Duodenal mucosa (tissue), 2 donors: ENCODE data around the gene STAM2.
"Not testable (repeated sequence)": the region's sequence is repeated elsewhere in the genome, so short reads cannot be mapped to it uniquely, and the experiment has no call there.

Experiments used
- H3K27ac ChIP-seq: one replicate; pipeline ENCODE4 v1.7.0; 2013; ENCODE audit warnings: low read depth, low read length
- H3K27me3 ChIP-seq, 2 donors: one replicate each; pipeline ENCODE4 v1.7.0; 2013; ENCODE audit warnings: low read length in 2 of 2, control low read depth in 1 of 2; ENCODE audit not compliant: insufficient read depth in 2 of 2, control insufficient read depth in 1 of 2
- H3K36me3 ChIP-seq, 2 donors: one replicate each; pipeline ENCODE4 v1.7.0; 2013; ENCODE audit warnings: low read length in 2 of 2, control low read depth in 1 of 2; ENCODE audit not compliant: insufficient read depth in 2 of 2, control insufficient read depth in 1 of 2
- H3K4me1 ChIP-seq, 2 donors: one replicate each; pipeline ENCODE4 v1.7.0; 2013; ENCODE audit warnings: low read length in 2 of 2, control low read depth in 1 of 2; ENCODE audit not compliant: insufficient read depth in 2 of 2, control insufficient read depth in 1 of 2
- H3K4me3 ChIP-seq, 2 donors: one replicate each; pipeline ENCODE4 v1.7.0; 2013; ENCODE audit warnings: low read length in 2 of 2, low read depth in 1 of 2
- H3K9ac ChIP-seq, 2 donors: one replicate each; pipeline ENCODE4 v1.7.0; 2013; ENCODE audit warnings: low read length in 2 of 2, low read depth in 1 of 2
- H3K9me3 ChIP-seq, 2 donors: one replicate each; pipeline ENCODE4 v1.7.0; 2013; ENCODE audit warnings: low read length in 2 of 2, control low read depth in 1 of 2; ENCODE audit not compliant: control insufficient read depth in 1 of 2

STAM2 gene

DNA sequence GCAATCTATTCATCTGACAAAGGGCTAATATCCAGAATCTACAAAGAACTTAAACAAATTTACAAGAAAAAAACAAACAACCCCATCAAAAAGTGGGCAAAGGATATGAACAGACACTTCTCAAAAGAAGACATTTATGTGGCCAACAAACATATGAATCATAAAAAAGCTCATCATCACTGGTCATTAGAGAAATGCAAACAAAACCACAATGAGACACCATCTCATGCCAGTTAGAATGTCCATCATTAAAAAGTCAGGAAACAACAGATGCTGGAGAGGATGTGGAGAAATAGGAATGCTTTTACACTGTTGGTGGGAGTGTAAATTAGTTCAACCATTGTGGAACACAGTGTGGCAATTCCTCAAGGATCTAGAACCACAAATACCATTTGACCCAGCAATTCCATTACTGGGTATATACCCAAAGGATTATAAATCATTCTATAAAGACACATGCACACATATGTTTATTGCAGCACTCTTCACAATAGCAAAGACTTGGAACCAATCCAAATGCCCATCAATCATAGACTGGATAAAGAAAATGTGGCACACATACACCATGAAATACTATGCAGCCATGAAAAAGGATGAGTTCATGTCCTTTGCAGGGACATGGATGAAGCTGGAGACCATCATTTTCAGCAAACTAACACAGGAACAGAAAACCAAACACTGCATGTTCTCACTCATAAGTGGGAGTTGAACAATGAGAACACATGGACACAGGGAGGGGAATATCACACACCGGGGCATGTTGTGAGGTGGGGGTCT is 22.1 kb upstream of the STAM2 start:
- not testable (repeated sequence) for H3K27me3 ChIP-seq, H3K4me3 ChIP-seq, H3K27ac ChIP-seq, H3K9ac ChIP-seq, H3K4me1 ChIP-seq, H3K36me3 ChIP-seq, H3K9me3 ChIP-seq

DNA sequence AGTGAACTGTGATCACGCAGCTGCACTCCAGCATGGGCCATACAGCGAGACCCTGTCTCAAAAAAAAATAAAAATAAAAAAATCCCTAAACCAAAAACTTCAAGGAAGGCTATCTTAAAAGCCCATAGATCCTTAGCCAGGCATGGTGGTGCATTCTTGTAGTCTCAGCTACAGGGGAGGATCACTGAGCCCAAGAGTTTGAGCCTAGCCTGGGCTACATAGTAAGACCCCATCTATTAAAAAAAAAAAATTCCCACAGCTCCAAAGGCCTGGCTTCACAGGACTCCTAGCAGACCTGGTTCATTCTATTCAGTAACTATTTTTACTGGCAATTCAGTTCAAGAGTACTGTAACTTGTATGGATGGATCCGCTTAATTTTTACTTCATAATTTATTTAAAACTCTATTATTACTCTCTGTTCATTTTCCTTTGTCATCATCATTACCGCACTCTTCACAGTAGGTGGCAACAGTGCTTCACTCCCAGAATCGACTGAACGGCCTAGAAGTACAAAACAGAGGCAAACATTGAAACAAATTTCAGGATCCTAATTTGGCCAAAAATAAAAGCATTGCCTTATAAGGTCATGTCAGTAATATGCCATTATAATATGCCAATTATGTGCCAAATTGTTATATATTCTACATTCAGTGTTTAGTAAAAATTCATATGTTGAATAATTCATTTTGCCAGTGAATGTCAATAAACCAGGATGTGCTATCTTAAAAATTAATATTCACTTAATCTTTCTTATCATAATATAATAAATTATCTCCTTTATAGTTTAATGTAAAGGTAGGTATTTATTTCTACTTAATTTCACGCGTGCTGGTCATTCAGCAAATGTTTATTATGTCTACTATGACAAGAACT is 14.3 kb upstream of the STAM2 start:
- Histone ChIP-seq H3K27ac (no peak overlapping the region), H3K4me3 (no peak overlapping the region), H3K36me3 (no peaks in the 10 kb centered on the region), H3K9me3 (no peaks in the 10 kb centered on the region), H3K27me3 (no peaks in the 10 kb centered on the region), H3K9ac (no peak overlapping the region), H3K4me1 (no peaks in the 10 kb centered on the region)

DNA sequence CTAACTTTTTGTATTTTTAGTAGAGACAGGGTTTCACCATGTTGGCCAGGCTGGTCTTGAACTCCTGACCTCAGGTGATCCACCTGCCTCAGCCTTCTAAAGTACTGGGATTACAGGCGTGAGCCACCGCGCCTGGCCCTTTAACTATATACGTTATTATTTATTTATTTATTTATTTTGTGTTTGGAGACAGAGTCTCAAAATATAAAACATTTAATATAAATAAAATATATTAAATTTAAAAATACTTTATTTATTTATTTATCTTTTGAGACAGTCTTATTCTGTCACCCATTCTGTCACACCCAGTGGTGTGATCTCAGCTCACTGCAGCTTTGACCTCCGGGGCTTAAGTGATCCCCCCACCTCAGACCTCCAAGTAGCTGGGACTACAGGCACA is 11.2 kb upstream of the STAM2 start:
- H3K9me3 ChIP-seq, H3K4me3 ChIP-seq, H3K4me1 ChIP-seq, H3K9ac ChIP-seq, H3K27me3 ChIP-seq, H3K27ac ChIP-seq, H3K36me3 ChIP-seq: not testable (repeated sequence)

- Histone ChIP-seq H3K27me3 (no peaks in the 10 kb centered on the region), H3K4me3 (no peak overlapping the region), H3K9ac (no peak overlapping the region), H3K9me3 (no peaks in the 10 kb centered on the region), H3K4me1 (no peaks in the 10 kb centered on the region), H3K27ac (no peak overlapping the region), H3K36me3 (no peaks in the 10 kb centered on the region)
These were observed 10.7 kb upstream of the STAM2 start for GRCh38 chr2:152186262-152186661.

- H3K9me3 ChIP-seq = no peaks in the 10 kb centered on the region
- H3K27ac ChIP-seq = no peak overlapping the region
- no peaks in the 10 kb centered on the region for H3K4me1 ChIP-seq
- H3K27me3 ChIP-seq = no peaks in the 10 kb centered on the region
- no peaks in the 10 kb centered on the region for H3K36me3 ChIP-seq
- H3K9ac ChIP-seq = no peak overlapping the region
- no peak overlapping the region for H3K4me3 ChIP-seq
These were observed 8.0 kb upstream of the STAM2 start for GRCh38 chr2:152183401-152184073.

DNA sequence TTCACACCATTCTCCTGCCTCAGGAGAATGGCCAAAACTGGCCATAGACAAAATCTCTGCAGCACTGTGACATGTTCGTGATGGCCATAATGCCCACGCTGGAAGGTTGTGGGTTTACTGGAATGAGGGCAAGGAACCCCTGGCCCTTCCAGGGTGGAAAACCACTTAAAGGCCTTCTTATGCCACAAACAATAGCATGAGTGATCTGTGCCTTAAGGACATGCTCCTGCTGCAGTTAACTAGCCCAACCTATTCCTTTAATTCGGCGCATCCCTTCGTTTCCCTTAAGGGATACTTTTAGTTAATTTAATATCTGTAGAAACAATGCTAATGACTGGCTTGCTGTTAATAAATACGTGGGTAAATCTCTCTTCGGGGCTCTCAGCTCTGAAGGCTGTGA is 2.1 kb upstream of the STAM2 start:
- H3K27me3 ChIP-seq, H3K27ac ChIP-seq, H3K9ac ChIP-seq, H3K9me3 ChIP-seq, H3K36me3 ChIP-seq, H3K4me3 ChIP-seq: not testable (repeated sequence)
- H3K4me1 ChIP-seq = peaks cover 12 to 19% of the 10 kb centered on the region in 2 donors

DNA sequence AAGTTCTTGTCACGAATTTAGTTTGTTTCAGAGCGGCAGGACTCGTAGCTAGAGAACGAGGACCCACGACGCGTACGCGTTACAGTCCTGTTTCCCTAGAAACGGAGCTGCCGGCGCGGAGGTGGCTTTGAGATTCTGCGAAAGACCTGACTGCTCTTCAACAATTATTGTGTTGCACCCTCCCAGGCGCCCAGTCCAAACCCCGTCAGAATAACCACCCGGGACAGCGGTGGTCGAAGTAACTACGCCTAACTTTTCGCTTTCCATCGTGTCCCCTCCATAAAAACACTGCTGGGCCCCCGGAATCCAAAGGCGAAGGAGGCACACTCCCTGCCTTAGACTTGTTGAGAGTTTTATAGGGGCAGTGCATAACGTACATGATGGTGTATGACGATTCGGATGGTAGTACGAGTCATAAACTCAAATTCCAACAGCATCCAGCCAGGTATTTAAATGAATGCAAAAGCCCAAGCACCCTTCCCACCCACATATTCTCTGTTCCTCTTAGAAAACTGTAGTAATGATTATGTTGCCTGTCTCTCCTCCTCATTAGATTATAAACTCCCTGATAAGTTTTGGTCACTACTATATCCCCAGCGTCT is 651 bp upstream of the STAM2 start:
- H3K9me3 ChIP-seq = no peaks in the 10 kb centered on the region
- H3K4me3 ChIP-seq = peak overlapping the region; percentile 95 to 99
- H3K27ac ChIP-seq = peak overlapping the region; percentile 96
- peak overlapping the region; percentile 89 to 97 for H3K9ac ChIP-seq
- H3K27me3 ChIP-seq = no peaks in the 10 kb centered on the region
- peaks cover 23 to 30% of the 10 kb centered on the region in 2 donors for H3K4me1 ChIP-seq
- H3K36me3 ChIP-seq = no peaks in the 10 kb centered on the region

DNA sequence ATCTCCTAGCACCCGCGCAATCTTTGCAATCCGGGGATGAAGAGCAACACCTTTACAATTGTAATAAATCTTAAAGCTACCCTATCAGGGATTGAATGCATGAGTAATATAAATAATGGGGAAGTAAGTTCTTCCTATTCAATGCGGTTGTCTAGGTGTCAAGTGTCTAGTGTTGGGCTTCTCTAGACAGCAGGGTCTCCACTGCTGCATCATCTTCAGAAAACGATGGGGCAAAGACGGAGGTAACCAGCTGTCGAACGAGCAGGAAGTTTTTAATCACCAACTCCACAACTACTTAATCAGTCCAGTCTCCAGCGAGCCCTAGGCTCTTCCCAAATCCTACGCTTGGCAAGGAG is 573 bp downstream of the STAM2 start:
- H3K36me3 ChIP-seq = no peaks in the 10 kb centered on the region
- peak overlapping the region; percentile 95 to 99 for H3K4me3 ChIP-seq
- H3K4me1 ChIP-seq = peaks cover 23 to 30% of the 10 kb centered on the region in 2 donors
- no peaks in the 10 kb centered on the region for H3K27me3 ChIP-seq
- peak overlapping the region; percentile 96 for H3K27ac ChIP-seq
- no peaks in the 10 kb centered on the region for H3K9me3 ChIP-seq
- peak overlapping the region; percentile 89 to 97 for H3K9ac ChIP-seq

DNA sequence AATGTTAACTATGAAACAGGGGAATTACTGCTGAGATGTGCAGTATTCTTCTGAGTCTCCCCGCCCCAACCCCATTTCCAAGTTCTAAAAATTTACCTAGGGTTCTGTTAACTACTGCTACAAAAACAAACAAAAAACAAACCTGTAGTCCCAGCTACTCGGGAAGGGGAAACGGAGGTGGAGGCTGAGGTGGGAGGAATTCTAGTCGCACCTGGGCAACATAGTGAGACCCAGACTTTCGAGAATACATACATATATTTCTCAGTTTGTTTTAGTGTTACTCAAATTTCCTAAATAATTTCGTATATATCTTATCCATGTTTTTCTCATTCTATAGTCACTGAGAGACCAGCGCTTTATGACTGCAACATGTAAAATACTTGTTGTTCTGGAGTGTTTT is 989 bp downstream of the STAM2 start:
- Histone ChIP-seq H3K4me3 (peak overlapping the region; percentile 95 to 99), H3K4me1 (peaks cover 23 to 32% of the 10 kb centered on the region in 2 donors), H3K9ac (peak overlapping the region; percentile 89 to 97)

GRCh38 chr2:152173831-152174230 is 1.7 kb downstream of the STAM2 start:
- Histone ChIP-seq H3K9me3 (no peaks in the 10 kb centered on the region), H3K36me3 (no peaks in the 10 kb centered on the region), H3K27me3 (no peaks in the 10 kb centered on the region), H3K4me3 (peak overlapping the region; percentile 95 to 99), H3K9ac (peak overlapping the region in 1 of 2 donors; percentile 89), H3K4me1 (peaks cover 23 to 35% of the 10 kb centered on the region in 2 donors), H3K27ac (no peak overlapping the region)

More for the DNA sequence above, 989 bp downstream of the STAM2 start:
- no peaks in the 10 kb centered on the region for H3K9me3 ChIP-seq
- H3K27me3 ChIP-seq = no peaks in the 10 kb centered on the region
- H3K27ac ChIP-seq = no peak overlapping the region
- H3K36me3 ChIP-seq = no peaks in the 10 kb centered on the region
